HepG2 (cell line): Measurements from ENCODE around the gene SYMPK. TPM values are rescaled to one million over a fixed set of nuclear protein-coding genes. Genes with fewer than 3 reads are reported as not detected.

ENCODE experiments used
- BCLAF1 ChIP-seq: fragments of 450-650 bp; IDR thresholded peaks from 2 replicates; pipeline ENCODE4 v1.6.1; 2017; ENCODE audit warnings: mild to moderate bottlenecking
- CEBPB ChIP-seq: IDR thresholded peaks from 2 replicates; pipeline ENCODE4 v1.6.1; 2011; ENCODE audit warnings: low read depth, low read length, improper control_type of control experiment, borderline replicate concordance
- CEBPZ ChIP-seq: IDR thresholded peaks from 2 replicates; pipeline ENCODE4 v1.6.1; 2012; ENCODE audit warnings: low read length, improper control_type of control experiment
- KDM1A ChIP-seq: IDR thresholded peaks from 2 replicates; pipeline ENCODE4 v1.6.1; 2016; ENCODE audit warnings: missing compliant biosample characterization
- KLF6 ChIP-seq: IDR thresholded peaks from 2 replicates; pipeline ENCODE4 v1.8.0; 2016; ENCODE audit warnings: missing biosample characterization, missing genetic modification reagents
- NPAS2 ChIP-seq: sonication (generic); formaldehyde crosslinking; IDR thresholded peaks from 2 replicates; pipeline ENCODE4 v1.8.0; 2022; ENCODE audit warnings: mild to moderate bottlenecking, missing genetic modification reagents, borderline replicate concordance
- SMAD9 ChIP-seq: sonication (generic); formaldehyde crosslinking; IDR thresholded peaks from 2 replicates; pipeline ENCODE4 v1.5.1; 2020; ENCODE audit warnings: mild to moderate bottlenecking, missing genetic modification reagents
- USF2 ChIP-seq, 2 experiments: sonication (generic) in 1 of 2; formaldehyde crosslinking in 1 of 2; IDR thresholded peaks; 2 replicates each; pipeline versions ENCODE4 v1.5.1 to v1.6.1; 2011 to 2020; ENCODE audit warnings: borderline replicate concordance in 1 of 2, low read depth in 1 of 2, low read length in 1 of 2, mild to moderate bottlenecking in 1 of 2, missing genetic modification reagents in 1 of 2, moderate library complexity in 1 of 2
- ZBTB34 ChIP-seq: sonication (generic); formaldehyde crosslinking; IDR thresholded peaks from 2 replicates; pipeline ENCODE4 v1.8.0; 2022; ENCODE audit warnings: mild to moderate bottlenecking, missing genetic modification reagents
- ZFAT ChIP-seq: sonication (generic); formaldehyde crosslinking; conservative IDR thresholded peaks from 2 replicates; pipeline ENCODE4 v1.8.1; 2023; ENCODE audit warnings: missing genetic modification reagents, inconsistent platforms
- ZNF619 ChIP-seq: sonication (generic); formaldehyde crosslinking; IDR thresholded peaks from 2 replicates; pipeline ENCODE4 v1.4.0; 2020; ENCODE audit warnings: mild to moderate bottlenecking, missing genetic modification reagents
- ZNF878 ChIP-seq: sonication (generic); formaldehyde crosslinking; IDR thresholded peaks from 2 replicates; pipeline ENCODE4 v1.8.1; 2023; ENCODE audit warnings: mild to moderate bottlenecking, missing genetic modification reagents, moderate library complexity
- ZSCAN31 ChIP-seq: sonication (generic); formaldehyde crosslinking; IDR thresholded peaks from 2 replicates; pipeline ENCODE4 v1.5.0; 2020; ENCODE audit warnings: low read depth, mild to moderate bottlenecking, missing genetic modification reagents
- polyA plus RNA-seq, 8 experiments: library from polyadenylated mRNA; depleted of rRNA in 3 of 8; stranded (reverse) in 7 of 8; unstranded in 1 of 8; fragments of >200 nt; fragmentation: Illumina TruSeq in 4 of 8; extraction: Trizol in 4 of 8; gene quantifications; 2 replicates each; pipeline versions ENCODE4 v1.2.1 to v1.2.3, GENCODE V29; 2011 to 2016; ENCODE audit warnings: low read depth in 4 of 8, missing spikeins in 1 of 8, mixed read lengths in 1 of 8; ENCODE audit not compliant: insufficient read depth in 1 of 8
- total RNA-seq, 5 experiments: library from RNA; depleted of rRNA; stranded (reverse); fragments of >200 nt; fragmentation: Illumina TruSeq; extraction: Trizol; gene quantifications; 2 replicates each; pipeline ENCODE4 v1.2.3, GENCODE V29; 2016; ENCODE audit warnings: low read depth in 1 of 5
- TF ChIP-seq, protein P1 (sequence below): sonication (generic); formaldehyde crosslinking; IDR thresholded peaks from 2 replicates; pipeline ENCODE4 v1.5.1; 2020; ENCODE audit warnings: missing genetic modification reagents, mild to moderate bottlenecking, borderline replicate concordance
- TF ChIP-seq, protein P2 (sequence below): sonication (generic); formaldehyde crosslinking; IDR thresholded peaks from 2 replicates; pipeline ENCODE4 v1.4.0; 2020; ENCODE audit warnings: mild to moderate bottlenecking, missing genetic modification reagents
- TF ChIP-seq, protein P3 (sequence below): sonication (generic); formaldehyde crosslinking; IDR thresholded peaks from 2 replicates; pipeline ENCODE4 v1.8.1; 2023; ENCODE audit warnings: mild to moderate bottlenecking, moderate library complexity, missing genetic modification reagents

Gene SYMPK
- total and polyA plus RNA-seq, 2 of the 13 experiments (the other 11 are each of a cell fraction or from before 2014, with no cell fraction given), result 21.9 to 55.7 TPM

DNA sequence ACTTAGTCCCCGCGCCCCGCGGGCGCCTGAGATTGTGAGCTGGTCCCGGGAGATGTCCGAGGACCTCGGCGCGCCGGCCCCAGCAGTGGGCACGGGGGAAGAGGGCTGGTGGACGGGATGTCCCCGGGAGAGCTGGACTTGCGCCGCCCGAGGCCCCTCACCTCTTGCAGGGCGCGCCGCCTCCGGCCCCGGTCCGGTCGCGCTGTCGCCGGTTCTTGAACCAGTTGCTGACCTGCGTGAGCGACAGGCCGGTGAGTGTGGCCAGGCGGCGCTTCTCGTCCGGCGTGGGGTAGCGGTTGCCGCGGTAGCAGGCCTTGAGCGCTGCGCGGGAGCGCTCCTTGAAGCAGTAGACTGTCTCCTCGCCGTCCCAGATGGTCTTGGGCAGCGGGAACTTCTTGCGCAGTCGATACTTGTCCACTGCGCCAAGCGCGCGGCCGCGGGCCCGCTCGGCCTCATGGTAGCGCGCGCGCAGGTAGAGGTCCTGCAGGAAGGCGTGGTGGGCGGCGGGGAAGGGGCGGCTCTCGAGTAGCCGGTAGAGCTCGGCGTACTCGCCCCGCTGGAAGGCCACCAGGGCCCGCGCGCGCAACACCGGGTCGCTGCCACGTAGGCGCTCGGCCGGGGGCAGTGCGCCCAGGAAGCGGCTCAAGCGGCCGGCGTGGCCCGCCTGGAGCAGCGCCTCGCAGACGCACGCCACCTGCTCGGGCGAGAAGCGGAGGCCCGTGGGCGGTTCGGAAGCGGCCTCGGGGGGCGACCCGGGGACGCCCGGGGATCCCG is 94.9 kb downstream of the SYMPK start (continued):
- TF ChIP-seq ZFAT (CRISPR knock-in tag) (no peak), ZBTB34 (CRISPR knock-in tag) (no peak), SMAD9 (CRISPR knock-in tag) (no peak), CEBPZ (no peak), KLF6 (no peak), USF2 (IDR thresholded peaks at IDR 0.05; ENCODE audit: low read depth, low read length) (no peak), USF2 (CRISPR knock-in tag; IDR thresholded peaks at IDR 0.05; ENCODE audit: borderline replicate concordance) (no peak), ZNF878 (CRISPR knock-in tag) (no peak), BCLAF1 (no peak), CEBPB (no peak), KDM1A (CRISPR knock-in tag) (no peak), NPAS2 (CRISPR knock-in tag) (peak; percentile 87; the same call in 1 of the 2 replicates), ZNF619 (no peak), ZSCAN31 (CRISPR knock-in tag) (0 out of 2 replicates have a peak, but pooled peaks have one; percentile 13)
- TF ChIP-seq, protein P1, sequence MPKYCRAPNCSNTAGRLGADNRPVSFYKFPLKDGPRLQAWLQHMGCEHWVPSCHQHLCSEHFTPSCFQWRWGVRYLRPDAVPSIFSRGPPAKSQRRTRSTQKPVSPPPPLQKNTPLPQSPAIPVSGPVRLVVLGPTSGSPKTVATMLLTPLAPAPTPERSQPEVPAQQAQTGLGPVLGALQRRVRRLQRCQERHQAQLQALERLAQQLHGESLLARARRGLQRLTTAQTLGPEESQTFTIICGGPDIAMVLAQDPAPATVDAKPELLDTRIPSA (CRISPR knock-in tag), result no peak
- TF ChIP-seq, protein P2, sequence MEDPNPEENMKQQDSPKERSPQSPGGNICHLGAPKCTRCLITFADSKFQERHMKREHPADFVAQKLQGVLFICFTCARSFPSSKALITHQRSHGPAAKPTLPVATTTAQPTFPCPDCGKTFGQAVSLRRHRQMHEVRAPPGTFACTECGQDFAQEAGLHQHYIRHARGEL, result no peak
- TF ChIP-seq, protein P3, sequence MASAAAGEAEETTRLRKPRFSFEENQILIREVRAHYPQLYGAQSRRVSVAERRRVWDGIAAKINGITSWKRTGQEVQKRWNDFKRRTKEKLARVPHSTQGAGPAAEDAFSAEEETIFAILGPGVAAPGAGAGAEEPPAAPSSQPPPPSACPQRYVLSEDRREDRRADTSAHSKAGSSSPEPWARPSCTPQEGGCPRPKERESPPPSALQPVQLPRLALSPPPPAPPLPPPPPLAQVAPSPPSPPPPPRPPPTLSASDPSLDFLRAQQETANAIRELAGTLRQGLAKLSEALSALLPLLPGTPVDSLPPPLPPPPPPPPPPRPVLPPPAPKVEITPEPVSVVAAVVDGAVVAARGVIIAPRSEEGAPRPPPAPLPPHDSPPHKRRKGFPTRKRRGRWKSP (CRISPR knock-in tag), result peak; percentile 97
